Measurements from ENCODE around the gene FAM83C. TPM values are rescaled to one million over a fixed set of nuclear protein-coding genes. Genes with fewer than 3 reads are reported as not detected.

The FAM83C gene
- total and polyA plus RNA-seq, 2 donors (not counting 1 experiment from before 2014, with no cell fraction given), result not detected

GRCh38 chr20:35240811-35241293 is 51.4 kb downstream of the FAM83C start:
- 100% methylated on average over 2 of the region's 2 CpGs for WGBS (ENCODE audit: insufficient coverage)
- peaks cover 0 to 2% of the 10 kb centered on the region in 2 experiments for H3K36me3 ChIP-seq (replicated peaks in 1 of 2; ENCODE audit: control extremely low read depth in 1 of 2, control insufficient read depth in 1 of 2, extremely low read depth in 1 of 2, insufficient read depth in 2 of 2, low read length in 1 of 2)
- H3K27me3 ChIP-seq (replicated peaks in 1 of 4; ENCODE audit: control extremely low read depth in 1 of 4, control insufficient read depth in 3 of 4, insufficient read depth in 4 of 4, low read length in 3 of 4), result peaks cover 0 to 3% (median 0%) of the 10 kb centered on the region in 4 experiments
- no peak overlapping the region for H3K4me3 ChIP-seq (ENCODE audit: control extremely low read depth in 1 of 5, extremely low read depth in 1 of 5, insufficient read depth in 1 of 5, low read depth in 2 of 5, low read length in 4 of 5)
- Mint-ChIP-seq H3K4me3 (no peak overlapping the region), H3K27ac (no peak overlapping the region), H3K27me3 (peaks cover 7% of the 10 kb centered on the region), H3K4me1 (no peaks in the 10 kb centered on the region), H3K9me3 (ENCODE audit: insufficient read depth) (no peaks in the 10 kb centered on the region)
- TF ChIP-seq CTCF (IDR thresholded peaks at IDR 0.05), result no peak
- TF ChIP-seq EZH2 (IDR thresholded peaks at IDR 0.05; ENCODE audit: borderline replicate concordance, insufficient read depth, low read depth, low read length, poor library complexity, severe bottlenecking), result no peak
- no peak overlapping the region for H3K9ac ChIP-seq (ENCODE audit: low read length)
- ATAC-seq (ENCODE audit: low read depth) (no peak), DNase-seq (no peak)
- CTCF ChIA-PET, result interaction anchor here (1.1 kb wide), 1 partner anchor 90 kb away, joined by 3 read pairs; no protein-coding TSS in a partner anchor
- peaks cover 4% of the 10 kb centered on the region for H4K20me1 ChIP-seq (ENCODE audit: control insufficient read depth, insufficient read depth, low read length, poor library complexity, severe bottlenecking)
- POLR2A ChIA-PET, result no interaction called here
- no peaks in the 10 kb centered on the region for H3K79me2 ChIP-seq (ENCODE audit: control insufficient read depth, insufficient read depth, low read length)
- H3K4me1 ChIP-seq (ENCODE audit: control insufficient read depth in 2 of 2, insufficient read depth in 2 of 2, low read length in 2 of 2), result no peaks in the 10 kb centered on the region
- intact Hi-C loops (cut with micrococcal nuclease), result no loop called here
- no peak overlapping the region for H3K27ac ChIP-seq (ENCODE audit: low read length in 2 of 2)
- H3K9me3 ChIP-seq (ENCODE audit: control extremely low read depth in 1 of 3, control insufficient read depth in 2 of 3, insufficient read depth in 1 of 3, low read length in 2 of 3), result no peaks in the 10 kb centered on the region
- H2AFZ ChIP-seq (ENCODE audit: insufficient read depth, low read depth, low read length, poor library complexity, severe bottlenecking), result no peak overlapping the region
- no peak overlapping the region for H3K4me2 ChIP-seq (replicated peaks; ENCODE audit: low read depth, low read length, poor library complexity, severe bottlenecking)

GRCh38 chr20:35240083-35240810 is 52.0 kb downstream of the FAM83C start:
- CTCF ChIA-PET, result no interaction called here
- H3K4me1 ChIP-seq (ENCODE audit: control insufficient read depth in 2 of 2, insufficient read depth in 2 of 2, low read length in 2 of 2), result no peaks in the 10 kb centered on the region
- H4K20me1 ChIP-seq (ENCODE audit: control insufficient read depth, insufficient read depth, low read length, poor library complexity, severe bottlenecking), result peaks cover 4% of the 10 kb centered on the region
- H3K9me3 Mint-ChIP-seq (ENCODE audit: insufficient read depth), result no peaks in the 10 kb centered on the region
- H2AFZ ChIP-seq (ENCODE audit: insufficient read depth, low read depth, low read length, poor library complexity, severe bottlenecking), result no peak overlapping the region
- no peak overlapping the region for H3K27ac ChIP-seq (ENCODE audit: low read length in 2 of 2)
- WGBS (ENCODE audit: insufficient coverage), result 94% methylated on average over 5 of the region's 5 CpGs
- H3K79me2 ChIP-seq (ENCODE audit: control insufficient read depth, insufficient read depth, low read length), result no peaks in the 10 kb centered on the region
- TF ChIP-seq CTCF (IDR thresholded peaks at IDR 0.05) (no peak), EZH2 (IDR thresholded peaks at IDR 0.05; ENCODE audit: borderline replicate concordance, insufficient read depth, low read depth, low read length, poor library complexity, severe bottlenecking) (no peak)
- H3K27ac Mint-ChIP-seq, result no peak overlapping the region
- H3K36me3 ChIP-seq (replicated peaks in 1 of 2; ENCODE audit: control extremely low read depth in 1 of 2, control insufficient read depth in 1 of 2, extremely low read depth in 1 of 2, insufficient read depth in 2 of 2, low read length in 1 of 2), result peaks cover 0 to 2% of the 10 kb centered on the region in 2 experiments
- peaks cover 7% of the 10 kb centered on the region for H3K27me3 Mint-ChIP-seq
- H3K4me2 ChIP-seq (replicated peaks; ENCODE audit: low read depth, low read length, poor library complexity, severe bottlenecking), result no peak overlapping the region
- peaks cover 0 to 3% (median 0%) of the 10 kb centered on the region in 4 experiments for H3K27me3 ChIP-seq (replicated peaks in 1 of 4; ENCODE audit: control extremely low read depth in 1 of 4, control insufficient read depth in 3 of 4, insufficient read depth in 4 of 4, low read length in 3 of 4)
- POLR2A ChIA-PET, result no interaction called here
- no peak overlapping the region for H3K9ac ChIP-seq (ENCODE audit: low read length)
- intact Hi-C loops (cut with micrococcal nuclease), result no loop called here
- H3K4me3 Mint-ChIP-seq, result no peak overlapping the region
- no peak for DNase-seq
- H3K4me1 Mint-ChIP-seq, result no peaks in the 10 kb centered on the region
- no peak for ATAC-seq (ENCODE audit: low read depth)
- H3K9me3 ChIP-seq (ENCODE audit: control extremely low read depth in 1 of 3, control insufficient read depth in 2 of 3, insufficient read depth in 1 of 3, low read length in 2 of 3), result no peaks in the 10 kb centered on the region
- H3K4me3 ChIP-seq (ENCODE audit: control extremely low read depth in 1 of 5, extremely low read depth in 1 of 5, insufficient read depth in 1 of 5, low read depth in 2 of 5, low read length in 4 of 5), result no peak overlapping the region
